Fibroblast of gingiva (primary cell): ENCODE data around the gene TWSG1.
"Not testable (repeated sequence)": the region's sequence is repeated elsewhere in the genome, so short reads cannot be mapped to it uniquely, and the experiment has no call there.

Experiments
- DNase-seq: peaks from one replicate; pipeline ENCODE4 v3.0.0-alpha.2; 2011; ENCODE audit warnings: low read depth

The TWSG1 gene

GRCh38 chr18:9392726-9393125, 58.2 kb downstream of the TWSG1 start:
- no peak for DNase-seq

- DNase-seq: no peak
These were observed 59.5 kb downstream of the TWSG1 start for GRCh38 chr18:9394046-9394445.

GRCh38 chr18:9400197-9400596, 65.6 kb downstream of the TWSG1 start:
- no peak for DNase-seq

- no peak for DNase-seq
These were observed 66.6 kb downstream of the TWSG1 start for GRCh38 chr18:9401176-9401575.

GRCh38 chr18:9402358-9403007, 67.9 kb downstream of the TWSG1 start:
- not testable (repeated sequence) for DNase-seq

- no peak for DNase-seq
These were observed 69.4 kb downstream of the TWSG1 start for GRCh38 chr18:9403795-9404564.

- DNase-seq: no peak
These were observed 70.0 kb downstream of the TWSG1 start for GRCh38 chr18:9404565-9405060.

GRCh38 chr18:9405130-9405529, 70.6 kb downstream of the TWSG1 start:
- DNase-seq: no peak

GRCh38 chr18:9405977-9406376, 71.4 kb downstream of the TWSG1 start:
- DNase-seq: no peak

- no peak for DNase-seq
These were observed 75.9 kb downstream of the TWSG1 start for GRCh38 chr18:9410515-9410914.

- peak; percentile 73 for DNase-seq
These were observed 79.0 kb downstream of the TWSG1 start for GRCh38 chr18:9413576-9413975.

GRCh38 chr18:9416563-9417072, 82.0 kb downstream of the TWSG1 start:
- DNase-seq: no peak

GRCh38 chr18:9417073-9417851, 82.7 kb downstream of the TWSG1 start:
- peak; percentile 32 for DNase-seq

GRCh38 chr18:9418047-9418690, 83.6 kb downstream of the TWSG1 start:
- no peak for DNase-seq

- no peak for DNase-seq
These were observed 85.5 kb downstream of the TWSG1 start for GRCh38 chr18:9419956-9420631.

- no peak for DNase-seq
These were observed 86.7 kb downstream of the TWSG1 start for GRCh38 chr18:9421096-9421900.

GRCh38 chr18:9421901-9422327, 87.3 kb downstream of the TWSG1 start:
- DNase-seq: no peak

GRCh38 chr18:9422816-9423519, 88.4 kb downstream of the TWSG1 start:
- no peak for DNase-seq

- DNase-seq: not testable (repeated sequence)
These were observed 89.1 kb downstream of the TWSG1 start for GRCh38 chr18:9423648-9424047.

- not testable (repeated sequence) for DNase-seq
These were observed 89.7 kb downstream of the TWSG1 start for GRCh38 chr18:9424235-9424634.
